Stimulated activated naive B cell treated with anti-CD40 and anti-IgM and Interleukin-4, amounts not matched to agents 10 μg/mL and 1 μg/mL and 100 μg/mL, for 72 hours (primary cell): Measurements from ENCODE around the gene TUBA1C.
"Not testable (repeated sequence)": the region's sequence is repeated elsewhere in the genome, so short reads cannot be mapped to it uniquely, and the experiment has no call there.

Experiments
- ATAC-seq, 2 donors: fragments of 150-1000 bp; cut with Tn5 transposase; replicated peaks; 2 replicates each; pipeline ENCODE4 v1.10.0; 2021; ENCODE audit warnings: moderate library complexity in 1 of 2
- DNase-seq: peaks from one replicate; pipeline ENCODE4 v3.0.0; 2021
- H3K27ac Mint-ChIP-seq: one replicate; pipeline ENCODE4 v1.8.0; 2022; ENCODE audit warnings: mild to moderate bottlenecking, mixed read lengths
- H3K27me3 Mint-ChIP-seq, 2 donors: one replicate each; pipeline ENCODE4 v1.8.0; 2022; ENCODE audit warnings: mixed read lengths in 2 of 2
- H3K36me3 Mint-ChIP-seq, 2 donors: one replicate each; pipeline ENCODE4 v1.8.0; 2022; ENCODE audit warnings: mixed read lengths in 2 of 2, mild to moderate bottlenecking in 1 of 2
- H3K4me1 Mint-ChIP-seq, 2 donors: one replicate each; pipeline ENCODE4 v1.8.0; 2022; ENCODE audit warnings: mixed read lengths in 2 of 2, mild to moderate bottlenecking in 1 of 2
- H3K4me3 Mint-ChIP-seq, 2 donors: one replicate each; pipeline ENCODE4 v1.8.0; 2022; ENCODE audit warnings: mild to moderate bottlenecking in 2 of 2, mixed read lengths in 2 of 2, moderate library complexity in 1 of 2
- H3K9me3 Mint-ChIP-seq, 2 donors: one replicate each; pipeline ENCODE4 v1.8.0; 2022; ENCODE audit warnings: mixed read lengths in 2 of 2, mild to moderate bottlenecking in 1 of 2

The TUBA1C gene

GRCh38 chr12:49233842-49234526 lies 30.9 kb upstream of the TUBA1C start:
- no peaks in the 10 kb centered on the region for H3K36me3 Mint-ChIP-seq
- H3K27me3 Mint-ChIP-seq = no peaks in the 10 kb centered on the region
- peak overlapping the region; percentile 83 to 89 for H3K4me3 Mint-ChIP-seq
- H3K4me1 Mint-ChIP-seq = peaks cover 15 to 31% of the 10 kb centered on the region in 2 donors
- ATAC-seq (peak; percentile 77 to 81), DNase-seq (peak; percentile 83)
- no peaks in the 10 kb centered on the region for H3K9me3 Mint-ChIP-seq
- peak overlapping the region; percentile 97 for H3K27ac Mint-ChIP-seq

- Mint-ChIP-seq H3K27ac (no peak overlapping the region), H3K4me3 (no peak overlapping the region), H3K4me1 (peaks cover 13 to 31% of the 10 kb centered on the region in 2 donors), H3K27me3 (peaks cover 0 to 3% of the 10 kb centered on the region in 2 donors), H3K9me3 (no peaks in the 10 kb centered on the region), H3K36me3 (no peaks in the 10 kb centered on the region)
- DNase-seq (no peak), ATAC-seq (no peak)
Measured at GRCh38 chr12:49236423-49236822, 28.5 kb upstream of the TUBA1C start.

GRCh38 chr12:49243631-49244030 lies 21.3 kb upstream of the TUBA1C start:
- no peak for ATAC-seq
- Mint-ChIP-seq H3K27ac (no peak overlapping the region), H3K27me3 (peaks cover 0 to 3% of the 10 kb centered on the region in 2 donors), H3K36me3 (no peaks in the 10 kb centered on the region), H3K4me3 (no peak overlapping the region), H3K4me1 (peaks cover 0 to 2% of the 10 kb centered on the region in 2 donors), H3K9me3 (no peaks in the 10 kb centered on the region)
- no peak for DNase-seq

GRCh38 chr12:49244176-49244575 lies 20.7 kb upstream of the TUBA1C start:
- DNase-seq = no peak
- peaks cover 0 to 2% of the 10 kb centered on the region in 2 donors for H3K4me1 Mint-ChIP-seq

GRCh38 chr12:49251357-49251756 lies 13.5 kb upstream of the TUBA1C start:
- Mint-ChIP-seq H3K27me3 (no peaks in the 10 kb centered on the region), H3K4me3 (no peak overlapping the region), H3K27ac (no peak overlapping the region), H3K36me3 (no peaks in the 10 kb centered on the region), H3K9me3 (no peaks in the 10 kb centered on the region), H3K4me1 (no peaks in the 10 kb centered on the region)
- no peak for ATAC-seq
- no peak for DNase-seq

More at GRCh38 chr12:49244176-49244575, 20.7 kb upstream of the TUBA1C start:
- Mint-ChIP-seq H3K27me3 (peaks cover 0 to 3% of the 10 kb centered on the region in 2 donors), H3K9me3 (no peaks in the 10 kb centered on the region), H3K36me3 (no peaks in the 10 kb centered on the region), H3K27ac (no peak overlapping the region), H3K4me3 (no peak overlapping the region)
- ATAC-seq = no peak

- DNase-seq = no peak
- no peaks in the 10 kb centered on the region for H3K9me3 Mint-ChIP-seq
- H3K4me1 Mint-ChIP-seq = peaks cover 0 to 2% of the 10 kb centered on the region in 2 donors
- no peak for ATAC-seq
- H3K27ac Mint-ChIP-seq = no peak overlapping the region
- no peaks in the 10 kb centered on the region for H3K36me3 Mint-ChIP-seq
- H3K27me3 Mint-ChIP-seq = no peaks in the 10 kb centered on the region
- H3K4me3 Mint-ChIP-seq = no peak overlapping the region
Measured at GRCh38 chr12:49253033-49253623, 11.8 kb upstream of the TUBA1C start.

GRCh38 chr12:49255456-49255855 lies 9.4 kb upstream of the TUBA1C start:
- not testable (repeated sequence) for H3K4me1 Mint-ChIP-seq, H3K36me3 Mint-ChIP-seq, H3K4me3 Mint-ChIP-seq

GRCh38 chr12:49255857-49256637 lies 8.8 kb upstream of the TUBA1C start:
- DNase-seq = no peak
- Mint-ChIP-seq H3K27ac (no peak overlapping the region), H3K36me3 (no peaks in the 10 kb centered on the region), H3K27me3 (no peaks in the 10 kb centered on the region), H3K9me3 (no peaks in the 10 kb centered on the region), H3K4me3 (no peak overlapping the region), H3K4me1 (peaks cover 0 to 2% of the 10 kb centered on the region in 2 donors)
- no peak for ATAC-seq

More at GRCh38 chr12:49255456-49255855, 9.4 kb upstream of the TUBA1C start:
- H3K9me3 Mint-ChIP-seq, H3K27ac Mint-ChIP-seq, DNase-seq, ATAC-seq, H3K27me3 Mint-ChIP-seq: not testable (repeated sequence)

GRCh38 chr12:49257508-49258184 lies 7.2 kb upstream of the TUBA1C start:
- H3K27ac Mint-ChIP-seq = peak overlapping the region; percentile 9
- H3K36me3 Mint-ChIP-seq, H3K4me1 Mint-ChIP-seq, H3K9me3 Mint-ChIP-seq, DNase-seq, H3K4me3 Mint-ChIP-seq, H3K27me3 Mint-ChIP-seq, ATAC-seq: not testable (repeated sequence)

- ATAC-seq (no peak), DNase-seq (no peak)
- peaks cover 0 to 3% of the 10 kb centered on the region in 2 donors for H3K36me3 Mint-ChIP-seq
- peaks cover 9 to 13% of the 10 kb centered on the region in 2 donors for H3K4me1 Mint-ChIP-seq
- H3K27me3 Mint-ChIP-seq = no peaks in the 10 kb centered on the region
- no peak overlapping the region for H3K27ac Mint-ChIP-seq
- H3K4me3 Mint-ChIP-seq = no peak overlapping the region
- H3K9me3 Mint-ChIP-seq = peaks cover 0 to 4% of the 10 kb centered on the region in 2 donors
Measured at GRCh38 chr12:49259452-49259851, 5.4 kb upstream of the TUBA1C start.

- ATAC-seq (no peak), DNase-seq (no peak)
- H3K4me1 Mint-ChIP-seq = peaks cover 9 to 15% of the 10 kb centered on the region in 2 donors
- no peak overlapping the region for H3K27ac Mint-ChIP-seq
- H3K4me3 Mint-ChIP-seq = no peak overlapping the region
- H3K36me3 Mint-ChIP-seq = peaks cover 0 to 3% of the 10 kb centered on the region in 2 donors
- H3K9me3 Mint-ChIP-seq = peaks cover 0 to 4% of the 10 kb centered on the region in 2 donors
- H3K27me3 Mint-ChIP-seq = no peaks in the 10 kb centered on the region
Measured at GRCh38 chr12:49260166-49260565, 4.7 kb upstream of the TUBA1C start.

- no peak for DNase-seq
- no peak overlapping the region for H3K27ac Mint-ChIP-seq
Measured at GRCh38 chr12:49260571-49261363, 4.1 kb upstream of the TUBA1C start.

GRCh38 chr12:49261721-49262120 lies 3.2 kb upstream of the TUBA1C start:
- DNase-seq (no peak), ATAC-seq (no peak)
- no peaks in the 10 kb centered on the region for H3K27me3 Mint-ChIP-seq
- H3K9me3 Mint-ChIP-seq = peaks cover 0 to 4% of the 10 kb centered on the region in 2 donors
- H3K36me3 Mint-ChIP-seq = peaks cover 0 to 7% of the 10 kb centered on the region in 2 donors
- peaks cover 9 to 26% of the 10 kb centered on the region in 2 donors for H3K4me1 Mint-ChIP-seq
- H3K27ac Mint-ChIP-seq = no peak overlapping the region
- no peak overlapping the region for H3K4me3 Mint-ChIP-seq

More at GRCh38 chr12:49260571-49261363, 4.1 kb upstream of the TUBA1C start:
- Mint-ChIP-seq H3K4me3 (no peak overlapping the region), H3K27me3 (no peaks in the 10 kb centered on the region), H3K4me1 (peaks cover 9 to 20% of the 10 kb centered on the region in 2 donors), H3K9me3 (peaks cover 0 to 4% of the 10 kb centered on the region in 2 donors), H3K36me3 (peaks cover 0 to 7% of the 10 kb centered on the region in 2 donors)
- no peak for ATAC-seq
